ENCODE results near the gene OXSR1. TPM values are rescaled to one million over a fixed set of nuclear protein-coding genes. Genes with fewer than 3 reads are reported as not detected.

OXSR1 gene
- total and polyA plus RNA-seq, 9 donors, result 12.4 to 41.1 (median 28.4) TPM

DNA sequence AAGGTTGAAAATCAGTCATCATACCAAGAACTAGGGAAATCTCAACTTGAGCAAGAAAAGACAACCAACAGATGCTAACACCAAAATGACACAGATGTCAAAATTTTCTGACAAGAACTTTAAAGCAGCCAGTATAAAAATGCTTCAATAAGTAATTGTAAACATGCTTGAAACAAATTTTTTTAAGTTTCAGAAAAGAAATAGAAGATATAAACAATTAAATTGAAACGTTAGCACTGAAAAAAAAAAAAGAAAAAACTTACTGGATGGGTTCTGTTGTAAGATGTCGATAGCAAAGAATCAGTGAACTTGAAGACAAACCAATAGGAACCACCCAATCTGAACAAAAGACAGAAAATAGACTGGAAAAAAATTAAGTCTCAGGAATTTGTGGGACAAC lies 18.8 kb upstream of the OXSR1 start:
- TF ChIP-seq, protein P1, sequence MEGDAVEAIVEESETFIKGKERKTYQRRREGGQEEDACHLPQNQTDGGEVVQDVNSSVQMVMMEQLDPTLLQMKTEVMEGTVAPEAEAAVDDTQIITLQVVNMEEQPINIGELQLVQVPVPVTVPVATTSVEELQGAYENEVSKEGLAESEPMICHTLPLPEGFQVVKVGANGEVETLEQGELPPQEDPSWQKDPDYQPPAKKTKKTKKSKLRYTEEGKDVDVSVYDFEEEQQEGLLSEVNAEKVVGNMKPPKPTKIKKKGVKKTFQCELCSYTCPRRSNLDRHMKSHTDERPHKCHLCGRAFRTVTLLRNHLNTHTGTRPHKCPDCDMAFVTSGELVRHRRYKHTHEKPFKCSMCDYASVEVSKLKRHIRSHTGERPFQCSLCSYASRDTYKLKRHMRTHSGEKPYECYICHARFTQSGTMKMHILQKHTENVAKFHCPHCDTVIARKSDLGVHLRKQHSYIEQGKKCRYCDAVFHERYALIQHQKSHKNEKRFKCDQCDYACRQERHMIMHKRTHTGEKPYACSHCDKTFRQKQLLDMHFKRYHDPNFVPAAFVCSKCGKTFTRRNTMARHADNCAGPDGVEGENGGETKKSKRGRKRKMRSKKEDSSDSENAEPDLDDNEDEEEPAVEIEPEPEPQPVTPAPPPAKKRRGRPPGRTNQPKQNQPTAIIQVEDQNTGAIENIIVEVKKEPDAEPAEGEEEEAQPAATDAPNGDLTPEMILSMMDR (IDR thresholded peaks at IDR 0.05), result no peak
- TF ChIP-seq EP300 (IDR thresholded peaks at IDR 0.05) (no peak), POLR2A (IDR thresholded peaks at IDR 0.05) (no peak)
- no peaks in the 10 kb centered on the region for H3K9me3 ChIP-seq
- H3K27me3 ChIP-seq, result no peaks in the 10 kb centered on the region
- H3K4me1 ChIP-seq (ENCODE audit: insufficient read depth), result no peaks in the 10 kb centered on the region
- intact Hi-C loops (cut with DNase I), result no loop called here
- no peaks in the 10 kb centered on the region for H3K36me3 ChIP-seq
- no peak overlapping the region for H3K27ac ChIP-seq
- WGBS, 3 donors, result 76 to 83% (median 83%) methylated on average over 2 of the region's 2 CpGs
- no peak for DNase-seq
- H3K4me3 ChIP-seq, result no peak overlapping the region

DNA sequence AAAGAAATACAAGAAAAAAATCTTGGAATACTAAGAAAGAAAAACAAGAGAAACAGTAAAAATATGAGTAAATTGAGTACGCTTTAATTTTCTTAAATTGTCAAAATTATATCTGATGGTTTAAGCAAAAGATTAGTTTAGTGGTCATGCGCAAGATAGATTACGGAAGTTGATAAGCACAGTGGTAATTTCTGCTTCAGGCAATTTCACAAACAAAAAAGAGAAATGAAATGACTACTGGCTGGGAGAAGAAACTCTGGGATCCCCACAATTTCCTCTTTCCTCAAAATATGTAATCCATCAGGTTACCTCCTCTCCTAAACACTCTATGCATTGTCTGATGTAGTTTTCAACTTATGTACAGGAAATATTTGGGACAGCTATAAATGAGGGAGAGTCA lies 17.9 kb upstream of the OXSR1 start:
- no peaks in the 10 kb centered on the region for H3K4me1 ChIP-seq (ENCODE audit: insufficient read depth)
- 96 to 97% (median 97%) methylated on average over 3 of the region's 3 CpGs for WGBS, 3 donors
- no peaks in the 10 kb centered on the region for H3K9me3 ChIP-seq
- intact Hi-C loops (cut with DNase I), result no loop called here
- DNase-seq, result no peak
- H3K27ac ChIP-seq, result no peak overlapping the region
- H3K27me3 ChIP-seq, result no peaks in the 10 kb centered on the region
- no peak overlapping the region for H3K4me3 ChIP-seq
- TF ChIP-seq, protein P1 (IDR thresholded peaks at IDR 0.05), result no peak
- TF ChIP-seq POLR2A (IDR thresholded peaks at IDR 0.05) (no peak), EP300 (IDR thresholded peaks at IDR 0.05) (no peak)
- H3K36me3 ChIP-seq, result no peaks in the 10 kb centered on the region

DNA sequence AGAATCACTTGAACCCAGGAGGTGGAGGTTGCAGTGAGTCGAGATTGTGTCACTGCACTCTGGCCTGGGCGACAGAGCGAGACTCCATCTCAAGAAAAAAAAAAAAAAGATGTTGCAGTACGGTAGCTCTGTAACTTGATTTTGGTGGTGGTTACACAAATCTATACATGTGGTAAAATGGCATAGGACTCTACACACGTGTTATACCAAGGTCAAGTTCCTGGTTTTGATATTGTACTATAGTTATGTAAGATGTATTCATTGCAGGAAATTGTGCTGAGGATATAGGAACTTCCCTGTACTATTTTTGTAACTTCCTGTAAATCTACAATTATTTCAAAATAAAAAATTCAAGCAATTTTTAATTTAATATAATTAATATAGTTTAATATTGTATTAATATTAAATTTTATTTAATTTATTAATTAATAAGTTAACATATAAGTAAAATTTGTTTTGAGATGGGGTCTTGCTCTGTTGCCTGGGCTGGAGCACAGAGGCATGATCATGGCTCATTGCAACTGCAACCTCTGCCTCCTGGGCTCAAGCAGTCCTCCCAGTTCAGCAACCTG lies 16.9 kb upstream of the OXSR1 start:
- Histone ChIP-seq H3K27me3 (no peaks in the 10 kb centered on the region), H3K36me3 (no peaks in the 10 kb centered on the region), H3K4me1 (ENCODE audit: insufficient read depth) (no peaks in the 10 kb centered on the region), H3K9me3 (no peaks in the 10 kb centered on the region), H3K27ac (no peak overlapping the region), H3K4me3 (no peak overlapping the region)
- TF ChIP-seq POLR2A (IDR thresholded peaks at IDR 0.05) (no peak), EP300 (IDR thresholded peaks at IDR 0.05) (no peak)
- TF ChIP-seq, protein P1 (IDR thresholded peaks at IDR 0.05), result no peak
- WGBS, 3 donors, result 78 to 83% (median 78%) methylated on average over 5 of the region's 5 CpGs
- intact Hi-C loops (cut with DNase I), result no loop called here
- DNase-seq, result no peak

DNA sequence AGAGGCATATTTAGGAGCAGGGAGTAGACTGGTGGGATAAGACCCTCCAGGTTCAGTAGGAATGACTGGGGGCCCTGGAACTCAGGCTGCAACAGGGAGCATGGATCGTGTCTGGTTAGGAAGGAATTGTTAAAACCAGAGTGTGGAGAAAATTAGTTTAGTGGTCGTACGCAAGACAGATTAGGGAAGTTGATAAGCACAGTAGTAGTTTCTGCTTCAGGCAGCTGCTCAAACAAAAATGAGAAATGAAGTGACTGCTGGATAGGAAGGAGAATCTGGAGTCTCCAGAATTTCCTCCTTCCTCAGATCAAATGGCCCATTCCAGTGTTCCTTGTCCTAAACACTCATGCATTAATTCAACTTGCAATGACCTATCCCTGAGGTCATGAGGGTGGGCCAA lies 15.6 kb upstream of the OXSR1 start:
- intact Hi-C loops (cut with DNase I), result no loop called here
- H3K27me3 ChIP-seq, result no peaks in the 10 kb centered on the region
- WGBS, 3 donors, result 55 to 86% (median 75%) methylated on average over 3 of the region's 3 CpGs
- H3K4me1 ChIP-seq (ENCODE audit: insufficient read depth), result no peaks in the 10 kb centered on the region
- H3K36me3 ChIP-seq, result no peaks in the 10 kb centered on the region
- H3K9me3 ChIP-seq, result no peaks in the 10 kb centered on the region
- DNase-seq, result no peak
- no peak overlapping the region for H3K4me3 ChIP-seq
- no peak overlapping the region for H3K27ac ChIP-seq
- TF ChIP-seq EP300 (IDR thresholded peaks at IDR 0.05) (no peak), POLR2A (IDR thresholded peaks at IDR 0.05) (no peak)
- TF ChIP-seq, protein P1 (IDR thresholded peaks at IDR 0.05), result no peak

All from ovary (tissue), 9 donors.